SH-SY5Y (cell line): ENCODE data around the gene TNIP2.

Source experiments
- GATA2 ChIP-seq: IDR thresholded peaks from 2 replicates; pipeline ENCODE4 v1.6.1; 2011; ENCODE audit warnings: mild to moderate bottlenecking, low read depth, low read length
- GATA3 ChIP-seq: IDR thresholded peaks from 2 replicates; pipeline ENCODE4 v1.6.1; 2011; ENCODE audit warnings: low read depth, mild to moderate bottlenecking, low read length, moderate library complexity

TNIP2 gene

GRCh38 chr4:2768124-2768523, 12.0 kb upstream of the TNIP2 start:
- TF ChIP-seq GATA3 (no peak), GATA2 (no peak)

- TF ChIP-seq GATA2 (no peak), GATA3 (no peak)
Measured at GRCh38 chr4:2767705-2768074, 11.6 kb upstream of the TNIP2 start.

GRCh38 chr4:2767046-2767704, 11.0 kb upstream of the TNIP2 start:
- TF ChIP-seq GATA2: no peak
- no peak for TF ChIP-seq GATA3

- TF ChIP-seq GATA3: no peak
- no peak for TF ChIP-seq GATA2
Measured at GRCh38 chr4:2765832-2766526, 9.8 kb upstream of the TNIP2 start.

- TF ChIP-seq GATA2 (no peak), GATA3 (no peak)
Measured at GRCh38 chr4:2763511-2763967, 7.4 kb upstream of the TNIP2 start.

- TF ChIP-seq GATA3: no peak
- no peak for TF ChIP-seq GATA2
Measured at GRCh38 chr4:2762048-2762447, 5.9 kb upstream of the TNIP2 start.

- no peak for TF ChIP-seq GATA3
- TF ChIP-seq GATA2: no peak
Measured at GRCh38 chr4:2761035-2761923, 5.1 kb upstream of the TNIP2 start.

GRCh38 chr4:2757426-2757825, 1.3 kb upstream of the TNIP2 start:
- no peak for TF ChIP-seq GATA2
- TF ChIP-seq GATA3: no peak

GRCh38 chr4:2756691-2757350, 685 bp upstream of the TNIP2 start:
- no peak for TF ChIP-seq GATA2
- no peak for TF ChIP-seq GATA3

GRCh38 chr4:2754848-2755819, 1.0 kb downstream of the TNIP2 start:
- TF ChIP-seq GATA3: no peak
- TF ChIP-seq GATA2: no peak

GRCh38 chr4:2753436-2753835, 2.7 kb downstream of the TNIP2 start:
- TF ChIP-seq GATA2: no peak
- TF ChIP-seq GATA3: no peak

GRCh38 chr4:2750719-2751605, 5.2 kb downstream of the TNIP2 start:
- TF ChIP-seq GATA3 (no peak), GATA2 (no peak)
